Left ventricle myocardium inferior (tissue), 1 donor: Measurements from ENCODE around the gene SLC27A2. TPM values are rescaled to one million over a fixed set of nuclear protein-coding genes. Genes with fewer than 3 reads are reported as not detected.

ENCODE experiments used
- DNase-seq: peaks from one replicate; pipeline ENCODE4 v3.0.0-alpha.2; 2020
- H3K27ac ChIP-seq: fragments of 200-600 bp; replicated peaks from 2 replicates; pipeline ENCODE4 v1.8.0; 2021
- H3K27me3 ChIP-seq: fragments of 200-600 bp; 2 replicates; pipeline ENCODE4 v1.8.0; 2021; ENCODE audit warnings: low read depth
- H3K36me3 ChIP-seq: fragments of 200-600 bp; 2 replicates; pipeline ENCODE4 v1.8.0; 2021
- H3K4me1 ChIP-seq: fragments of 200-600 bp; 2 replicates; pipeline ENCODE4 v1.8.0; 2021
- H3K4me3 ChIP-seq: fragments of 200-600 bp; 2 replicates; pipeline ENCODE4 v1.8.0; 2021; ENCODE audit warnings: mild to moderate bottlenecking, moderate library complexity
- H3K9me3 ChIP-seq: fragments of 200-600 bp; replicated peaks from 2 replicates; pipeline ENCODE4 v1.8.0; 2021
- CTCF ChIP-seq: fragments of 200-600 bp; IDR thresholded peaks from 2 replicates; pipeline ENCODE4 v1.8.0; 2021; ENCODE audit warnings: antibody characterized with exemption, mild to moderate bottlenecking, borderline replicate concordance
- intact Hi-C: fragments of 100-400 bp; cut with micrococcal nuclease; formaldehyde crosslinking; loops from one replicate; pipeline ENCODE4 v1.11.0; 2022
- total RNA-seq: library from RNA; stranded (reverse); fragmentation: NEBNext Ultra II Directional; extraction: Animal tissue kit (Norgen Biotek cat#: 25700); gene quantifications from one replicate; pipeline ENCODE4 v1.2.1, GENCODE V29; 2021
- donor health status: DM: no; HTN: yes; CAD: no; lungs with severe emphysema.

SLC27A2 gene
- total RNA-seq, 1 donor from 2014 or later: not detected

DNA sequence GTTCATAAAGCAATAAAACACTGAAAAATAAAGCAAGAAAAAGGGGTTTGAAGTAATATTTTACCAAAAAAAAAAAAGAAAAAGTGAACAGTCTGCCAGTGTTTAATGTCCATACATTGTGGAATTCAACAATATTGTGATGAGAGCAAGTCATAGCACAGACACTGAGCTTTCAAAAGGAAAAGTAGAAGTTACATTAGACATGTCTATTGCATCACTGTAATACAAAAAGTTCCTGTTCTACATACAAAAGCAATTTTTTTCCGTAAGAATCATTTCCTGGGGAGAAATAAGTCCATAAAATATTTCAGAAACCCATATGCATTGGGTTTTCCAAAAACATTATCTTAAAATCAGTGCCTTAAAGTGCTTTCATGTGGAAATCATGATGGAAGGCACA, 95.4 kb downstream of the SLC27A2 start:
- Histone ChIP-seq H3K4me3 (no peak overlapping the region), H3K4me1 (no peaks in the 10 kb centered on the region), H3K36me3 (peaks cover 8% of the 10 kb centered on the region), H3K9me3 (no peaks in the 10 kb centered on the region), H3K27me3 (no peaks in the 10 kb centered on the region), H3K27ac (no peak overlapping the region)
- intact Hi-C loops: no loop called here
- DNase-seq: no peak
- TF ChIP-seq CTCF: no peak

DNA sequence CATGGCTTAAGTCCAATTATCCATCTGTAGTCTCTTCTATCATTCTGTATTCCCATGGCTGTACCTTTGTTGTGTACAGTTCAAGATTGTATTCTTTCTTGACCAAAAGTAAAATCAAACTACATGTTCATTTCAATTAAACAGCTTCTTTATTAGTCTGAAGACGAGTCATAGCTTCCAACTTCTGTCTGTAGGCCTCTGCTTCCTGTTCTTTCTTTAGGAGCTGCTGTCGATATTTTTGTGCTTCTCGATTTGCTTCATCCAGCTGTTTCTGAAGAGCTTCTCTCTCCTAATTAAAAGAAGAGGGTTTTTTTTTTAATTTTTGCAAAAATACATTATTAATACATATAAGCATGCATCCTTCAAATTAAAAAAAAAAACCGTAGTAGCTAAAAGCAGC, 96.5 kb downstream of the SLC27A2 start:
- DNase-seq: no peak
- no peak for TF ChIP-seq CTCF
- H3K4me1 ChIP-seq: no peaks in the 10 kb centered on the region
- intact Hi-C loops: no loop called here
- no peaks in the 10 kb centered on the region for H3K27me3 ChIP-seq
- H3K4me3 ChIP-seq: no peak overlapping the region
- H3K36me3 ChIP-seq: peaks cover 8% of the 10 kb centered on the region
- no peaks in the 10 kb centered on the region for H3K9me3 ChIP-seq
- no peak overlapping the region for H3K27ac ChIP-seq

- no peak for DNase-seq
- no peaks in the 10 kb centered on the region for H3K27me3 ChIP-seq
- no peaks in the 10 kb centered on the region for H3K4me1 ChIP-seq
- intact Hi-C loops: no loop called here
- H3K36me3 ChIP-seq: peaks cover 10% of the 10 kb centered on the region
- no peak overlapping the region for H3K4me3 ChIP-seq
- TF ChIP-seq CTCF: no peak
- H3K27ac ChIP-seq: no peak overlapping the region
- H3K9me3 ChIP-seq: no peaks in the 10 kb centered on the region
These were observed 98.3 kb downstream of the SLC27A2 start for GRCh38 chr15:50280271-50280670.

DNA sequence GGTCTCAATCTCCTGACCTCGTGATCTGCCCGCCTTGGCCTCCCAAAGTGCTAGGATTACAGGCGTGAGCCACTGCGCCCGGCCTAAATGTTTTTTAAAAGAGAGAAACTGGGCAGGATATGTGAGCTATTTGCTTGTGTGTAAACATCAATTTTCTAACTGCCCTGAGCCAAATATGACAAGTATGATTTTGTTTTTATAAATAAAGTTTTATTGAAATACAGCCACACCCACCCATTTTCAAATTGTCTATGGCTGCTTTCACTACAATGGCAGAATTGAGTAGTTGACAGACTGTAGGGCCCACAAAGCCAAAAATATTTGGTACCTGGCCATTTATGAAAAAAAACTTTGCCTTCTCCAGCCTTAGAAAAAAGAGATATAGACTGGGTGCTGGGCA, 99.4 kb downstream of the SLC27A2 start:
- Histone ChIP-seq H3K4me1 (no peaks in the 10 kb centered on the region), H3K27ac (no peak overlapping the region), H3K4me3 (no peak overlapping the region), H3K9me3 (no peaks in the 10 kb centered on the region), H3K27me3 (no peaks in the 10 kb centered on the region), H3K36me3 (peaks cover 18% of the 10 kb centered on the region)
- DNase-seq: no peak
- intact Hi-C loops: no loop called here
- TF ChIP-seq CTCF: no peak

Other genes with a start within 250 kb of the SLC27A2 start
- 2.5 TPM for gene ATP8B4, start 63.0 kb upstream of the SLC27A2 start, total RNA-seq
- gene HDC, start 83.5 kb downstream of the SLC27A2 start, total RNA-seq: 0.52 TPM
- gene GABPB1, start 173.0 kb downstream of the SLC27A2 start, total RNA-seq: 8.1 TPM
- gene USP8, start 242.2 kb downstream of the SLC27A2 start, total RNA-seq: 43.9 TPM